ENCODE data around the gene DCAF8L1.
"Not testable (repeated sequence)": the region's sequence is repeated elsewhere in the genome, so short reads cannot be mapped to it uniquely, and the experiment has no call there.

DCAF8L1 gene

DNA sequence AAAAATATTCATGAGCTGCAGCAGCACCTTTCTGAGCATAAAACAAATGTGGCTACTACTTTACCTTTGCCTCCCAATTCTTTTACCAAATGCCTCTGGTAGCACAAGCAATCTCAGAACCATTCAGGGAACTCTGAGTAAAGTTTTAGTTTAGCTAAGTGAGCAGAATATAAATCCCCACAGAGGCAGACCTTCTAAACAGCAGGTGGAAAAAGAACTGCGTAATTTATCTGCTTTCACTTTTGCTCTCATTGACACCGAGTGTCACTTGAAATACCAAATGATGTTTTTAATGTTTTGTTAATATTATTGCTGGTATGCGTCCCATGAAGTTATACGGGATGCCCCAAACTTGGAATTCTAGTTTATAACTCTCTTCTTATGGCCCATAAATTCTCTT is 4.3 kb downstream of the DCAF8L1 start:
- H3K4me3 ChIP-seq (ENCODE audit: low read length in 2 of 2); H3K9me3 ChIP-seq (ENCODE audit: control insufficient read depth in 2 of 2, low read length in 2 of 2); H3K27me3 ChIP-seq (ENCODE audit: control insufficient read depth in 2 of 2, insufficient read depth in 2 of 2, low read length in 2 of 2); H3K36me3 ChIP-seq (ENCODE audit: control insufficient read depth in 2 of 2, insufficient read depth in 2 of 2, low read length in 2 of 2); H3K27ac ChIP-seq (ENCODE audit: low read depth in 2 of 2, low read length in 2 of 2); H3K9ac ChIP-seq (ENCODE audit: low read depth in 1 of 2, low read length in 2 of 2); H3K4me1 ChIP-seq (ENCODE audit: control insufficient read depth in 2 of 2, insufficient read depth in 2 of 2, low read length in 2 of 2): not testable (repeated sequence)

DNA sequence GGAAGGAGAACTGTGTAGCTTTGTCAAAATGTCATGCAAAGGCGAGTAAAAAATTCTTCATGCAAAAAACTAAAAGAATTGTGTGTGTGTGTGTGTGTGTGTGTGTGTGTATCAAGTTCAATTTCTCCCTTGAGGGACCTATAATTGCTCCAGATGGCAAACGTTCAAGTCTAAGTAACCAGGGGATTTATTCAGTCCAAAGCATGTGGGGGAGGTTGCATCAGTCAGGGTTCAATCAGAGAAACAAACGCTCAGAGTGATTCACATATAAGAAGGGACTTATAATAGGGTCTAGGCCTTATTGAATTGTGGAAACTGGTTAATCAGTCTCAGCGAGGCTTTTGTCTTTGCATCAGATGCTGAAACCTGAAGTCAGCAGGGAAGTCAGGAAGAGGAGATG is 5.0 kb downstream of the DCAF8L1 start:
- no peak overlapping the region for H3K4me3 ChIP-seq (ENCODE audit: low read length in 2 of 2)
- no peak overlapping the region for H3K27ac ChIP-seq (ENCODE audit: low read depth in 2 of 2, low read length in 2 of 2)
- no peaks in the 10 kb centered on the region for H3K9me3 ChIP-seq (ENCODE audit: control insufficient read depth in 2 of 2, low read length in 2 of 2)
- no peaks in the 10 kb centered on the region for H3K27me3 ChIP-seq (ENCODE audit: control insufficient read depth in 2 of 2, insufficient read depth in 2 of 2, low read length in 2 of 2)
- H3K36me3 ChIP-seq (ENCODE audit: control insufficient read depth in 2 of 2, insufficient read depth in 2 of 2, low read length in 2 of 2), result no peaks in the 10 kb centered on the region
- H3K4me1 ChIP-seq (ENCODE audit: control insufficient read depth in 2 of 2, insufficient read depth in 2 of 2, low read length in 2 of 2), result no peaks in the 10 kb centered on the region
- no peak overlapping the region for H3K9ac ChIP-seq (ENCODE audit: low read depth in 1 of 2, low read length in 2 of 2)

DNA sequence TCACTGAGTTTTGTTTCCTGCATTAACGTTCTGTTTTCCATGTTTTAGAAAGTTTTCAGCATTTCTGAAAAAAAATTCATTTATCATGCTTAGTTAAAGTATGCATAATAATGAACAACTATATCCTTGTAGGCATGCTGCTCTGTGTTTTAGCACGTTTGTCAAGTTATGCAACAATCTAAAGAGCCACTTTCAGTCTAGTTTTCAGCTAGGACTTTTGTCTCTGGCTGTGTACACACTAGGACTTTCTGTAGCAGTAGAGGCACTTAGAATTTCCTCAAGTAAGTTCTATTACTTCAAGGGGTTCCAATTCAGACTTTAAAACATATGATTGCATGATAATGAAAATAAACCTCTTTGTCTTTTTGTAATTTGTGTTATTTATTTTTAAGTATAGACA is 12.4 kb downstream of the DCAF8L1 start:
- Histone ChIP-seq H3K27ac (ENCODE audit: low read depth in 2 of 2, low read length in 2 of 2) (no peak overlapping the region), H3K27me3 (ENCODE audit: control insufficient read depth in 2 of 2, insufficient read depth in 2 of 2, low read length in 2 of 2) (no peaks in the 10 kb centered on the region), H3K36me3 (ENCODE audit: control insufficient read depth in 2 of 2, insufficient read depth in 2 of 2, low read length in 2 of 2) (no peaks in the 10 kb centered on the region), H3K9ac (ENCODE audit: low read depth in 1 of 2, low read length in 2 of 2) (no peak overlapping the region), H3K9me3 (ENCODE audit: control insufficient read depth in 2 of 2, low read length in 2 of 2) (no peaks in the 10 kb centered on the region), H3K4me3 (ENCODE audit: low read length in 2 of 2) (no peak overlapping the region), H3K4me1 (ENCODE audit: control insufficient read depth in 2 of 2, insufficient read depth in 2 of 2, low read length in 2 of 2) (peaks cover 12 to 31% of the 10 kb centered on the region in 2 donors)

DNA sequence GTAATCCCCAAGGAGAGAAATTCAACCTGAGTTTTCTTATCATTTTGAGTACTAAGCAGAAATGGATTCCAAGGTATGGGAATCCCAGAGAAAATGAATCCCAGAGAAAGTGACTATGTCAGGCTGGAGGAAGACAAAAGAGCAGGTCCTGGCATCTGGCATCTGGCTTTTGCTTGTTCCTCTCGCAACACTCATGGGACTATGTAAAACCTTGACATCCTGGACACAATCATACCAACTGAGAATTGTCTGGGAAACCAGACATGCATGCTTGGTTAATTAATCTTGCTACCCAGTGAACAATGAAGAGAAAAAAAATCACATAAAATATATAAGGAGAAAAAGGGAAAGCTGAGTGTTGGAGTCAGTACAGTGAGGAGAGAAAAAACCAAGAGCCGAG is 12.9 kb downstream of the DCAF8L1 start:
- no peak overlapping the region for H3K27ac ChIP-seq (ENCODE audit: low read depth in 2 of 2, low read length in 2 of 2)
- no peak overlapping the region for H3K9ac ChIP-seq (ENCODE audit: low read depth in 1 of 2, low read length in 2 of 2)
- peaks cover 12 to 31% of the 10 kb centered on the region in 2 donors for H3K4me1 ChIP-seq (ENCODE audit: control insufficient read depth in 2 of 2, insufficient read depth in 2 of 2, low read length in 2 of 2)
- no peaks in the 10 kb centered on the region for H3K27me3 ChIP-seq (ENCODE audit: control insufficient read depth in 2 of 2, insufficient read depth in 2 of 2, low read length in 2 of 2)
- no peaks in the 10 kb centered on the region for H3K36me3 ChIP-seq (ENCODE audit: control insufficient read depth in 2 of 2, insufficient read depth in 2 of 2, low read length in 2 of 2)
- H3K4me3 ChIP-seq (ENCODE audit: low read length in 2 of 2), result no peak overlapping the region
- H3K9me3 ChIP-seq (ENCODE audit: control insufficient read depth in 2 of 2, low read length in 2 of 2), result no peaks in the 10 kb centered on the region

DNA sequence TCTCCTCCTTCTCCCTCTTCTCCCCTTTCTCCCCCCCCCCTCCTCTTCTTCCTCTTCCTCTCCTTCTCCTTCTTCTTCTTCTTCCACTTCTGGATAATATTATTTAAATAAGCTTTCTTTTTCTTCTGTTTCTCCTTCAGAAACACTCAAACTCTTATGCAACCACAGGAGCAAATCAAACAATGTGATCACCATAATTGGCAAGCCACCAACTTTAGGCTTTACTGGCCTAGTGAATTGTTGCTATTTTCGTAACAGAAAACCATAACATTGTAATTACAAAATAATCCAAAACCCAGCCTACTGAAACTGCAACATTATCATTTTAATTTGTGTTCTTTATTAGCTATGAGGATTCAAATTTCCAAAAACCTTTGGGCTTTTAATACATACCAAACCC is 14.3 kb downstream of the DCAF8L1 start:
- Histone ChIP-seq H3K27me3 (ENCODE audit: control insufficient read depth in 2 of 2, insufficient read depth in 2 of 2, low read length in 2 of 2) (no peaks in the 10 kb centered on the region), H3K27ac (ENCODE audit: low read depth in 2 of 2, low read length in 2 of 2) (peak overlapping the region; percentile 56 to 78), H3K9me3 (ENCODE audit: control insufficient read depth in 2 of 2, low read length in 2 of 2) (no peaks in the 10 kb centered on the region), H3K4me3 (ENCODE audit: low read length in 2 of 2) (peak overlapping the region in 1 of 2 donors; percentile 34), H3K4me1 (ENCODE audit: control insufficient read depth in 2 of 2, insufficient read depth in 2 of 2, low read length in 2 of 2) (peaks cover 12 to 31% of the 10 kb centered on the region in 2 donors), H3K36me3 (ENCODE audit: control insufficient read depth in 2 of 2, insufficient read depth in 2 of 2, low read length in 2 of 2) (no peaks in the 10 kb centered on the region), H3K9ac (ENCODE audit: low read depth in 1 of 2, low read length in 2 of 2) (peak overlapping the region in 1 of 2 donors; percentile 24)

DNA sequence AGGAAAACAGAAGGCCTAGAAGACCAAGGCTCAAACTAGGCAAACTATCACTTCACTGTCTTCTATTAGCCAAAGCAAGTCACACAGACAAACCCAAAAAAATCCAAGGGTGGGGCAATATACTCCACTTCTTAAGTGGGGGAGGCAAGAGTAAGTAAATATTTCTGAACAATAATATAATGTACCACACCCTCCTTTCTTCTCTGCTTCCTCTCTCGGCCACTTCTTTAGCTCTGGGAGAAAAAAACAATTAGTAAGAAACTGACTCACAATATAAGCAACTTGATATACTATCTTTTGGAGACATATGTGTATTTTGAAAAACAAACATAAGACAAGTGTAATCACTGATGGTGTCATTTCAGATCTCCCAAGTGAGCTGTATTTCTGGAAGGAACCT is 14.8 kb downstream of the DCAF8L1 start:
- no peaks in the 10 kb centered on the region for H3K9me3 ChIP-seq (ENCODE audit: control insufficient read depth in 2 of 2, low read length in 2 of 2)
- H3K27ac ChIP-seq (ENCODE audit: low read depth in 2 of 2, low read length in 2 of 2), result peak overlapping the region; percentile 56 to 78
- peak overlapping the region in 1 of 2 donors; percentile 24 for H3K9ac ChIP-seq (ENCODE audit: low read depth in 1 of 2, low read length in 2 of 2)
- no peaks in the 10 kb centered on the region for H3K36me3 ChIP-seq (ENCODE audit: control insufficient read depth in 2 of 2, insufficient read depth in 2 of 2, low read length in 2 of 2)
- H3K4me1 ChIP-seq (ENCODE audit: control insufficient read depth in 2 of 2, insufficient read depth in 2 of 2, low read length in 2 of 2), result peaks cover 12 to 31% of the 10 kb centered on the region in 2 donors
- peak overlapping the region in 1 of 2 donors; percentile 34 for H3K4me3 ChIP-seq (ENCODE audit: low read length in 2 of 2)
- H3K27me3 ChIP-seq (ENCODE audit: control insufficient read depth in 2 of 2, insufficient read depth in 2 of 2, low read length in 2 of 2), result no peaks in the 10 kb centered on the region

DNA sequence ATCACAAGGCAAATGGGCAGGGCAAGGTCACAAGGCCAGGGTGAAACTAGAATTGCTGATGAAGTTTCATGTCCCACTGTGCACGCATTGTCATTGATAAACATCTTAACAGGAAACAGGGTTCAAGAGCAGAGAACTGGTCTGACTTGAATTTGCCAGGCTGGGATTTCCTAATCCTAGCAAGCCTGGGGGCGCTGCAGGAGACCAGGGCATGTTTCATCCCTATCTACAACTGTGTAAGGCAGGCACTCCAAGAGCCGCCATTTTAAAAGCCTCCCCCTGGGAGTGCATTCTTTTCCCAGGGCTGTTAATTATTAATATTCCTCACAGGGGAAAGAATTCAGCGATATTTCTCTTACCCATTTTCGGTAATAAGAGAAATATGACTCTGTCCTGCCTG is 15.9 kb downstream of the DCAF8L1 start:
- not testable (repeated sequence) for H3K9me3 ChIP-seq (ENCODE audit: control insufficient read depth in 2 of 2, low read length in 2 of 2); H3K4me3 ChIP-seq (ENCODE audit: low read length in 2 of 2); H3K27me3 ChIP-seq (ENCODE audit: control insufficient read depth in 2 of 2, insufficient read depth in 2 of 2, low read length in 2 of 2); H3K36me3 ChIP-seq (ENCODE audit: control insufficient read depth in 2 of 2, insufficient read depth in 2 of 2, low read length in 2 of 2); H3K9ac ChIP-seq (ENCODE audit: low read depth in 1 of 2, low read length in 2 of 2)
- Histone ChIP-seq H3K4me1 (ENCODE audit: control insufficient read depth in 2 of 2, insufficient read depth in 2 of 2, low read length in 2 of 2) (peaks cover 12 to 31% of the 10 kb centered on the region in 2 donors), H3K27ac (ENCODE audit: low read depth in 2 of 2, low read length in 2 of 2) (peak overlapping the region; percentile 56 to 78)

DNA sequence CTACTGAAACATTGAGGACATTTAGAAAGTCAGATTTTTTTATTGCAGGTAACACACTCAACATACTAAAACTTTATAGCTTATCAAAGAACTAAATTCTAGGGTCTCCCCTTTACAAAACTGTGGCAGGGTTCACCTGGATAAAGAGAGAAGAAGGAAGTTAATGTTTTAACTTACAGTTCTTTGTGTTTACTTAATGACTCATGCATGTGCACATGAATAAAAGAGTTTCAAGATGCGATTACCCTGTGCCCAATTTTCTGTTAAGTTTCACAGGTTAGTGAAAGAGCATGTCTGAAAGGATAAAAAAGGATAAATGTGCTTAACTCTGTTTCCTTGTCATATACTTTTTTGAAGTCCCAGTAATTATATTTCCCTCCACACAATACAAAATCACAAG is 16.8 kb downstream of the DCAF8L1 start:
- no peaks in the 10 kb centered on the region for H3K27me3 ChIP-seq (ENCODE audit: control insufficient read depth in 2 of 2, insufficient read depth in 2 of 2, low read length in 2 of 2)
- H3K27ac ChIP-seq (ENCODE audit: low read depth in 2 of 2, low read length in 2 of 2), result peak overlapping the region; percentile 49 to 65

DNA sequence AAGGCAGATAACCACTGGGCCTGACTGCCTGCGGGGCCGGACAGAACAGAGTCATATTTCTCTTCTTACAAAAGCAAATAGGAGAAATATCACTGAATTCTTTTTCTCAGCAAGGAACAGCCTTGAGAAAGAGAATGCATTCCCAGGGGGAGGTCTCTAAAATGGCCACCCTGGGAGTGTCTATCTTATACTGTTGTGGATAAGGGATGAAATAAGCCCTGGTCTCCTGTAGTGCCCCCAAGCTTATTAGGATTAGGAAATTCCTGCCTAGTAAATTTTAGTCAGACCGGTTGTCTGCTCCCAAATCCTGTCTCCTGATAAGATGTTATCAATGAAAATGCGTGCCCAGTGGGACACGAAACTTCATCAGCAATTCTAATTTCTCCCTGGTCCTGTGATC is 20.8 kb downstream of the DCAF8L1 start:
- not testable (repeated sequence) for H3K4me1 ChIP-seq (ENCODE audit: control insufficient read depth in 2 of 2, insufficient read depth in 2 of 2, low read length in 2 of 2); H3K27me3 ChIP-seq (ENCODE audit: control insufficient read depth in 2 of 2, insufficient read depth in 2 of 2, low read length in 2 of 2); H3K4me3 ChIP-seq (ENCODE audit: low read length in 2 of 2); H3K36me3 ChIP-seq (ENCODE audit: control insufficient read depth in 2 of 2, insufficient read depth in 2 of 2, low read length in 2 of 2); H3K27ac ChIP-seq (ENCODE audit: low read depth in 2 of 2, low read length in 2 of 2); H3K9me3 ChIP-seq (ENCODE audit: control insufficient read depth in 2 of 2, low read length in 2 of 2); H3K9ac ChIP-seq (ENCODE audit: low read depth in 1 of 2, low read length in 2 of 2)

More for the DNA sequence above, 16.8 kb downstream of the DCAF8L1 start:
- no peak overlapping the region for H3K9ac ChIP-seq (ENCODE audit: low read depth in 1 of 2, low read length in 2 of 2)
- no peaks in the 10 kb centered on the region for H3K36me3 ChIP-seq (ENCODE audit: control insufficient read depth in 2 of 2, insufficient read depth in 2 of 2, low read length in 2 of 2)
- no peaks in the 10 kb centered on the region for H3K9me3 ChIP-seq (ENCODE audit: control insufficient read depth in 2 of 2, low read length in 2 of 2)
- peaks cover 12 to 31% of the 10 kb centered on the region in 2 donors for H3K4me1 ChIP-seq (ENCODE audit: control insufficient read depth in 2 of 2, insufficient read depth in 2 of 2, low read length in 2 of 2)
- no peak overlapping the region for H3K4me3 ChIP-seq (ENCODE audit: low read length in 2 of 2)

DNA sequence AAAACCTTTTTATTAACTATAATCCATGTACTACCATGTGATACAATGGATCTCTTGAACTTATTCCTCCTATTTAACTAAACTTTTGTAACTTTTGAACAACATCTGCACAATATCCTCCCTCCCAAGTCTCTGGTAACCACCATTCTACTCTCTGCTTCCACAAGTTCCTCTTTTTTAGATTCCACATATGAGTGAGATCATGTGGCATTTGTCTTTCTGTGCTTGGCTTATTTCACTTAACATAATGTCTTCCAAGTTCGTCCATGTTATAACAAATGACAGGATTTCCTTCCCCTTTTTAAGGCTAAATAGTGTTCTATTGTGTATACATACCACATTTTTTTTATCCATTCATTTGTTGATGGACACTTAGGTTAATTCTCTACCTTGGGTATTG is 28.1 kb downstream of the DCAF8L1 start:
- H3K27ac ChIP-seq (ENCODE audit: low read depth in 2 of 2, low read length in 2 of 2), result no peak overlapping the region
- H3K36me3 ChIP-seq (ENCODE audit: control insufficient read depth in 2 of 2, insufficient read depth in 2 of 2, low read length in 2 of 2), result no peaks in the 10 kb centered on the region
- no peaks in the 10 kb centered on the region for H3K9me3 ChIP-seq (ENCODE audit: control insufficient read depth in 2 of 2, low read length in 2 of 2)
- no peaks in the 10 kb centered on the region for H3K27me3 ChIP-seq (ENCODE audit: control insufficient read depth in 2 of 2, insufficient read depth in 2 of 2, low read length in 2 of 2)
- H3K4me1 ChIP-seq (ENCODE audit: control insufficient read depth in 2 of 2, insufficient read depth in 2 of 2, low read length in 2 of 2), result no peaks in the 10 kb centered on the region
- H3K9ac ChIP-seq (ENCODE audit: low read depth in 1 of 2, low read length in 2 of 2), result no peak overlapping the region
- H3K4me3 ChIP-seq (ENCODE audit: low read length in 2 of 2), result no peak overlapping the region

DNA sequence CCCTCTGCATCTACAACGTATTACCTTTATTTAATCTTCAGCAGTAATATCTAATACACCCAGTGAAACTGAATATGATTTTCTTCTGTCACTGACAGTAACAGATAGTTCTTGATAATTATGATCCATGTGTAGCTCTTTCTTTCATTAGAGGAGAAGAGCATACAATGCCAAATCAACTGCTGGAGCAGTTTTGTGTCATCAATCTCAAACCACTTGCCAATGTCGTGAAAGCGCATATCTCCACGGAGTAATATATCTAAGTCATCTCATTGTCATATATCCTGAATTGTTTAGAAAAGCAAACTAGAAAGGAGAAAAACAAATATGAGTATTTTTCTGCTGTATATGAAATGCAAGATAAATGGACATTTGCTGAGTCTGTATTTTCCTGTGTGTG is 47.9 kb downstream of the DCAF8L1 start:
- no peak overlapping the region for H3K4me3 ChIP-seq (ENCODE audit: low read length in 2 of 2)
- no peak overlapping the region for H3K27ac ChIP-seq (ENCODE audit: low read depth in 2 of 2, low read length in 2 of 2)
- no peaks in the 10 kb centered on the region for H3K27me3 ChIP-seq (ENCODE audit: control insufficient read depth in 2 of 2, insufficient read depth in 2 of 2, low read length in 2 of 2)
- H3K9ac ChIP-seq (ENCODE audit: low read depth in 1 of 2, low read length in 2 of 2), result no peak overlapping the region
- H3K4me1 ChIP-seq (ENCODE audit: control insufficient read depth in 2 of 2, insufficient read depth in 2 of 2, low read length in 2 of 2), result no peaks in the 10 kb centered on the region
- H3K36me3 ChIP-seq (ENCODE audit: control insufficient read depth in 2 of 2, insufficient read depth in 2 of 2, low read length in 2 of 2), result no peaks in the 10 kb centered on the region
- no peaks in the 10 kb centered on the region for H3K9me3 ChIP-seq (ENCODE audit: control insufficient read depth in 2 of 2, low read length in 2 of 2)

All from mucosa of rectum (tissue), 2 donors.